Fibroblast of lung (primary cell): ENCODE data around the gene CCNB1IP1. TPM values are rescaled to one million over a fixed set of nuclear protein-coding genes. Genes with fewer than 3 reads are reported as not detected.

Experiments used
- DNase-seq, 2 donors: peaks; one replicate each; pipeline versions ENCODE4 v3.0.0 to v3.0.0-alpha.2; 2010; ENCODE audit warnings: low read depth in 2 of 2
- H2AFZ ChIP-seq: 2 replicates; pipeline ENCODE4 v1.5.1; 2012; ENCODE audit warnings: low read length, control low read depth, inconsistent platforms
- H3K27ac ChIP-seq: 2 replicates; pipeline ENCODE4 v1.5.1; 2011; ENCODE audit warnings: low read length, control low read depth; ENCODE audit not compliant: insufficient read depth
- H3K27me3 ChIP-seq: 2 replicates; pipeline ENCODE4 v1.5.1; 2011; ENCODE audit warnings: mild to moderate bottlenecking, low read length; ENCODE audit not compliant: control insufficient read depth, insufficient read depth
- H3K36me3 ChIP-seq: 2 replicates; pipeline ENCODE4 v1.5.1; 2011; ENCODE audit warnings: low read length; ENCODE audit not compliant: control insufficient read depth, insufficient read depth
- H3K4me1 ChIP-seq: 2 replicates; pipeline ENCODE4 v1.5.1; 2011; ENCODE audit warnings: low read length; ENCODE audit not compliant: control insufficient read depth, insufficient read depth; ENCODE audit errors: extremely low read depth
- H3K4me2 ChIP-seq: 2 replicates; pipeline ENCODE4 v1.5.1; 2011; ENCODE audit warnings: low read length, control low read depth; ENCODE audit not compliant: insufficient read depth; ENCODE audit errors: extremely low read depth
- H3K4me3 ChIP-seq, 4 experiments: fragments of 200-600 bp in 1 of 4; sonication (generic) in 1 of 4; replicated peaks in 1 of 4; 2 replicates each; pipeline ENCODE4 v1.5.1; 2011 to 2016; ENCODE audit warnings: low read length in 4 of 4, low read depth in 3 of 4, mild to moderate bottlenecking in 3 of 4, control low read depth in 2 of 4, inconsistent platforms in 1 of 4, mixed read lengths in 1 of 4; ENCODE audit not compliant: insufficient read depth in 1 of 4; ENCODE audit errors: control extremely low read depth in 1 of 4
- H3K79me2 ChIP-seq: 2 replicates; pipeline ENCODE4 v1.5.1; 2012; ENCODE audit warnings: mild to moderate bottlenecking, low read length, inconsistent platforms; ENCODE audit not compliant: control insufficient read depth, insufficient read depth
- H3K9ac ChIP-seq: 2 replicates; pipeline ENCODE4 v1.5.1; 2011; ENCODE audit warnings: mild to moderate bottlenecking, low read length, control low read depth; ENCODE audit not compliant: insufficient read depth
- H3K9me3 ChIP-seq: 2 replicates; pipeline ENCODE4 v1.5.1; 2012; ENCODE audit warnings: low read depth, low read length; ENCODE audit not compliant: control insufficient read depth, insufficient read depth
- H4K20me1 ChIP-seq: 2 replicates; pipeline ENCODE4 v1.5.1; 2011; ENCODE audit warnings: low read length; ENCODE audit not compliant: control insufficient read depth, insufficient read depth; ENCODE audit errors: extremely low read depth
- CTCF ChIP-seq, 2 donors: IDR thresholded peaks in 1 of 2; conservative IDR thresholded peaks in 1 of 2; 1 replicate in 1 of 2; 2 replicates in 1 of 2; pipeline ENCODE4 v1.5.1; 2011 to 2012; ENCODE audit warnings: low read length in 2 of 2, control low read depth in 1 of 2, inconsistent platforms in 1 of 2, low read depth in 1 of 2, mild to moderate bottlenecking in 1 of 2
- EZH2 ChIP-seq: IDR thresholded peaks from 2 replicates; pipeline ENCODE4 v1.5.1; 2012; ENCODE audit warnings: low read length, control low read depth, mild to moderate bottlenecking; ENCODE audit errors: missing control alignments
- polyA plus RNA-seq, 2 donors: library from polyadenylated mRNA; depleted of rRNA in 1 of 2; stranded (reverse) in 1 of 2; unstranded in 1 of 2; fragments of >200 nt; gene quantifications; 2 replicates each; pipeline ENCODE4 v1.2.1, GENCODE V29; 2011 to 2012; ENCODE audit warnings: missing spikeins in 1 of 2
- total RNA-seq: library from RNA; depleted of rRNA; stranded (reverse); fragments of >200 nt; gene quantifications from 2 replicates; pipeline ENCODE4 v1.2.1, GENCODE V29; 2014

Gene CCNB1IP1
- total and polyA plus RNA-seq, 2 donors (not counting 1 experiment from before 2014, with no cell fraction given) = 48.5 to 77.5 TPM

GRCh38 chr14:20376071-20376588 lies 43.1 kb upstream of the CCNB1IP1 start:
- Histone ChIP-seq H3K27ac (no peak overlapping the region), H3K4me1 (no peaks in the 10 kb centered on the region), H3K4me2 (no peak overlapping the region), H3K79me2 (no peaks in the 10 kb centered on the region), H3K36me3 (peaks cover 31% of the 10 kb centered on the region), H3K4me3 (no peak overlapping the region), H4K20me1 (no peaks in the 10 kb centered on the region), H2AFZ (no peak overlapping the region), H3K9me3 (no peaks in the 10 kb centered on the region), H3K27me3 (no peaks in the 10 kb centered on the region), H3K9ac (no peak overlapping the region)
- no peak for DNase-seq
- TF ChIP-seq CTCF (conservative IDR thresholded peaks at IDR 0.05 in 1 of 2, IDR thresholded peaks at IDR 0.05 in 1 of 2; ENCODE audit: low read depth in 1 of 2, low read length in 2 of 2) (no peak), EZH2 (no peak)

- Histone ChIP-seq H3K4me3 (no peak overlapping the region), H2AFZ (no peak overlapping the region), H3K9me3 (no peaks in the 10 kb centered on the region), H3K4me2 (no peak overlapping the region), H3K27me3 (no peaks in the 10 kb centered on the region), H4K20me1 (no peaks in the 10 kb centered on the region), H3K27ac (no peak overlapping the region), H3K36me3 (peaks cover 30% of the 10 kb centered on the region), H3K9ac (no peak overlapping the region), H3K4me1 (no peaks in the 10 kb centered on the region), H3K79me2 (no peaks in the 10 kb centered on the region)
- DNase-seq = no peak
- no peak for TF ChIP-seq EZH2
- TF ChIP-seq CTCF (conservative IDR thresholded peaks at IDR 0.05 in 1 of 2, IDR thresholded peaks at IDR 0.05 in 1 of 2; ENCODE audit: low read depth in 1 of 2, low read length in 2 of 2) = no peak
Observed at GRCh38 chr14:20375471-20375870, 42.4 kb upstream of the CCNB1IP1 start.

- peaks cover 21% of the 10 kb centered on the region for H3K36me3 ChIP-seq
- no peaks in the 10 kb centered on the region for H3K79me2 ChIP-seq
- no peaks in the 10 kb centered on the region for H3K4me1 ChIP-seq
- TF ChIP-seq EZH2 (no peak), CTCF (conservative IDR thresholded peaks at IDR 0.05 in 1 of 2, IDR thresholded peaks at IDR 0.05 in 1 of 2; ENCODE audit: low read depth in 1 of 2, low read length in 2 of 2) (no peak)
- H3K4me2 ChIP-seq = no peak overlapping the region
- no peaks in the 10 kb centered on the region for H4K20me1 ChIP-seq
- no peaks in the 10 kb centered on the region for H3K9me3 ChIP-seq
- DNase-seq = no peak
- no peak overlapping the region for H3K9ac ChIP-seq
- H2AFZ ChIP-seq = no peak overlapping the region
- H3K27me3 ChIP-seq = no peaks in the 10 kb centered on the region
- no peak overlapping the region for H3K4me3 ChIP-seq
- no peak overlapping the region for H3K27ac ChIP-seq
Observed at GRCh38 chr14:20372796-20373195, 39.7 kb upstream of the CCNB1IP1 start.
